ENCODE results near the gene SLC10A6.

DNA sequence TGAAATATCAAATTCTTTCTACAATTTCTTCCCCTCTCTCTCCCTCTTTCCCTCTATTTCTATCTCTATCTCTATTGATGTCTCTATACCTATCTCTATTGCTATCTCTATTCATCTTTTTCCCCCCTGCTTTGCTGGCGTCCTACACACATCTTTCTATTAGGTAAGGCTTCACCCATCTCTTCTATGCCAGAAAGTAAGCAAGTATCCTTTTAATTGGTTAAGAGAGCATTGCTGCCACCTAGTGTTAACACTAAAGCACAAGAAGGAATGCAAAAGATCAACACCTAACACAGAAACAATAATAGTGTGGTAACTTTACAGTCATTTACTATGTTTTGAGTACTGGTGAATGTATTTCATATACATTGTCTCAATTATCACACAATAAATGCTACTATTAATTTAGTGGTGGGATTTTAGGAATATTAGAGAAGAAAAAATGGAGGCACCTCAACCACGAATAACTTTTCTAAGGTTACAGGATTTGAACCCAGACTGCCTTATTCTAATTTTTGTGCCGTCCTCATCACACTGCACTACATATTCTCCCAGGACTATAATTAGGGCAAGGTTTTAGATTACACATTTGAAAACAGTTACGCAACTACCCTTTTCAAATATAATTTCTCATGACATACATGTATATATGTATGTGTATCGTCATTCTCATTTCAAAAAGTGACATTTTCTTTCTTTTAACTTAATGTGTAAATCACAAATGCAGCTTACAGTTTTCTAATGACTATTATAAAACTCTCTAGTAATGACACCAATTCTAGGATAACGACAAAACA lies 46.7 kb upstream of the SLC10A6 start:
- TF ChIP-seq CTCF (IDR thresholded peaks at IDR 0.05): peak; percentile 52; the same call in 1 of the 2 replicates
- TF ChIP-seq, protein P1, sequence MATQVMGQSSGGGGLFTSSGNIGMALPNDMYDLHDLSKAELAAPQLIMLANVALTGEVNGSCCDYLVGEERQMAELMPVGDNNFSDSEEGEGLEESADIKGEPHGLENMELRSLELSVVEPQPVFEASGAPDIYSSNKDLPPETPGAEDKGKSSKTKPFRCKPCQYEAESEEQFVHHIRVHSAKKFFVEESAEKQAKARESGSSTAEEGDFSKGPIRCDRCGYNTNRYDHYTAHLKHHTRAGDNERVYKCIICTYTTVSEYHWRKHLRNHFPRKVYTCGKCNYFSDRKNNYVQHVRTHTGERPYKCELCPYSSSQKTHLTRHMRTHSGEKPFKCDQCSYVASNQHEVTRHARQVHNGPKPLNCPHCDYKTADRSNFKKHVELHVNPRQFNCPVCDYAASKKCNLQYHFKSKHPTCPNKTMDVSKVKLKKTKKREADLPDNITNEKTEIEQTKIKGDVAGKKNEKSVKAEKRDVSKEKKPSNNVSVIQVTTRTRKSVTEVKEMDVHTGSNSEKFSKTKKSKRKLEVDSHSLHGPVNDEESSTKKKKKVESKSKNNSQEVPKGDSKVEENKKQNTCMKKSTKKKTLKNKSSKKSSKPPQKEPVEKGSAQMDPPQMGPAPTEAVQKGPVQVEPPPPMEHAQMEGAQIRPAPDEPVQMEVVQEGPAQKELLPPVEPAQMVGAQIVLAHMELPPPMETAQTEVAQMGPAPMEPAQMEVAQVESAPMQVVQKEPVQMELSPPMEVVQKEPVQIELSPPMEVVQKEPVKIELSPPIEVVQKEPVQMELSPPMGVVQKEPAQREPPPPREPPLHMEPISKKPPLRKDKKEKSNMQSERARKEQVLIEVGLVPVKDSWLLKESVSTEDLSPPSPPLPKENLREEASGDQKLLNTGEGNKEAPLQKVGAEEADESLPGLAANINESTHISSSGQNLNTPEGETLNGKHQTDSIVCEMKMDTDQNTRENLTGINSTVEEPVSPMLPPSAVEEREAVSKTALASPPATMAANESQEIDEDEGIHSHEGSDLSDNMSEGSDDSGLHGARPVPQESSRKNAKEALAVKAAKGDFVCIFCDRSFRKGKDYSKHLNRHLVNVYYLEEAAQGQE (IDR thresholded peaks at IDR 0.05; ENCODE audit: insufficient read depth in 1 of 2, low read depth in 2 of 2, low read length in 1 of 2): no peak
- TF ChIP-seq POLR2AphosphoS5 (IDR thresholded peaks at IDR 0.05; ENCODE audit: low read depth, low read length): no peak
- TF ChIP-seq TCF7L2 (IDR thresholded peaks at IDR 0.05; ENCODE audit: low read depth, low read length): no peak
- no peak for TF ChIP-seq SIN3A (IDR thresholded peaks at IDR 0.05; ENCODE audit: borderline replicate concordance, insufficient read depth, low read depth, low read length)
